HCT116 (cell line): Measurements from ENCODE around the gene DNM2. TPM values are rescaled to one million over a fixed set of nuclear protein-coding genes. Genes with fewer than 3 reads are reported as not detected.

ENCODE experiments used
- ATAC-seq: fragments of 200-7000 bp; cut with Tn5 transposase; 2 replicates; pipeline ENCODE4 v1.9.1; 2020; ENCODE audit warnings: mild to moderate bottlenecking, moderate library complexity
- BruUV-seq: library from RNA; stranded (reverse); fragments of 400-500 nt; replicated peaks from 2 replicates; lab custom pipeline; 2021; lab: Mats Ljungman, UMichigan
- CTCF ChIA-PET: fragments of 300-600 bp; sonication (Branson Sonifier 250); formaldehyde crosslinking; loops from one replicate; lab custom pipeline; 2021; ENCODE audit warnings: antibody characterized with exemption; lab: Charles Lee
- POLR2A ChIA-PET: fragments of 300-600, 350-600 bp; sonication (Branson Sonifier 250); formaldehyde crosslinking; loops from one replicate; lab custom pipeline; 2021; ENCODE audit warnings: antibody characterized with exemption; lab: Charles Lee
- RAD21 ChIA-PET, 2 experiments: fragments of 300-600 bp; sonication (Branson Sonifier 250); formaldehyde crosslinking; loops; one replicate each; lab custom pipeline; 2023; ENCODE audit warnings: low total read pairs in 2 of 2; ENCODE audit not compliant: uncharacterized antibody in 2 of 2, unreplicated experiment in 2 of 2, low non-redundant PET in 1 of 2; lab: Charles Lee
- DNase-seq: peaks from one replicate; pipeline ENCODE4 v3.0.0-alpha.2; 2010; ENCODE audit warnings: low read depth, low spot score
- H2AFZ ChIP-seq: fragments of 200-600 bp; shearing (Covaris generic), sonication (generic); 2 replicates; pipeline ENCODE4 v1.6.1; 2017; ENCODE audit warnings: low read depth, mixed run types, mixed read lengths, antibody characterized with exemption, low read length; ENCODE audit not compliant: poor library complexity, severe bottlenecking
- H3K27ac ChIP-seq: 2 replicates; pipeline ENCODE4 v1.5.1; 2012; ENCODE audit warnings: low read depth, low read length
- H3K27me3 ChIP-seq: fragments of 200-600 bp; sonication (generic); 2 replicates; pipeline ENCODE4 v1.6.1; 2016; ENCODE audit warnings: mixed run types, low read length, mixed read lengths; ENCODE audit not compliant: insufficient read depth
- H3K36me3 ChIP-seq, 2 experiments: fragments of 200-500 bp in 1 of 2; fragments of 200-600 bp in 1 of 2; sonication (Bioruptor generic) in 1 of 2; sonication (generic) in 1 of 2; 2 replicates each; pipeline versions ENCODE4 v1.5.1 to v1.6.1; 2014 to 2016; ENCODE audit warnings: low read length in 2 of 2, inconsistent platforms in 1 of 2, mixed read lengths in 1 of 2, mixed run types in 1 of 2; ENCODE audit not compliant: insufficient read depth in 2 of 2, control insufficient read depth in 1 of 2
- H3K4me1 ChIP-seq, 2 experiments: fragments of 200-600 bp in 1 of 2; sonication (generic) in 1 of 2; 2 replicates each; pipeline versions ENCODE4 v1.5.1 to v1.6.1; 2012 to 2017; ENCODE audit warnings: low read length in 2 of 2, inconsistent platforms in 1 of 2, mild to moderate bottlenecking in 1 of 2, mixed read lengths in 1 of 2, mixed run types in 1 of 2, moderate library complexity in 1 of 2; ENCODE audit not compliant: insufficient read depth in 2 of 2, control insufficient read depth in 1 of 2
- H3K4me2 ChIP-seq: fragments of 200-600 bp; sonication (generic); 2 replicates; pipeline ENCODE4 v1.6.1; 2017; ENCODE audit warnings: mixed run types, low read length, mixed read lengths
- H3K4me3 ChIP-seq, 2 experiments: fragments of 200-600 bp in 1 of 2; sonication (generic) in 1 of 2; replicated peaks in 1 of 2; 2 replicates each; pipeline ENCODE4 v1.5.1; 2011 to 2016; ENCODE audit warnings: low read length in 2 of 2, control low read depth in 1 of 2, low read depth in 1 of 2, mild to moderate bottlenecking in 1 of 2, mixed read lengths in 1 of 2, mixed run types in 1 of 2
- H3K79me2 ChIP-seq: fragments of 200-600 bp; sonication (generic); 2 replicates; pipeline ENCODE4 v1.6.1; 2017; ENCODE audit warnings: mild to moderate bottlenecking, mixed run types, low read length, moderate library complexity, mixed read lengths; ENCODE audit not compliant: insufficient read depth
- H3K9ac ChIP-seq: fragments of 200-600 bp; sonication (generic); 2 replicates; pipeline ENCODE4 v1.6.1; 2016; ENCODE audit warnings: low read length, mixed read lengths
- H3K9me2 ChIP-seq: fragments of 200-600 bp; sonication (generic), shearing (Covaris generic); 2 replicates; pipeline ENCODE4 v1.6.1; 2017; ENCODE audit warnings: mixed run types, mild to moderate bottlenecking, moderate library complexity; ENCODE audit not compliant: insufficient read depth
- H3K9me3 ChIP-seq, 2 experiments: fragments of 200-500 bp in 1 of 2; fragments of 200-600 bp in 1 of 2; sonication (Bioruptor generic) in 1 of 2; sonication (generic) in 1 of 2; 2 replicates each; pipeline ENCODE4 v1.6.1; 2014 to 2017; ENCODE audit warnings: low read length in 2 of 2, mixed read lengths in 2 of 2, inconsistent platforms in 1 of 2, low read depth in 1 of 2, mild to moderate bottlenecking in 1 of 2, mixed run types in 1 of 2, moderate library complexity in 1 of 2; ENCODE audit not compliant: control insufficient read depth in 1 of 2, insufficient read depth in 1 of 2
- H4K20me1 ChIP-seq: fragments of 200-600 bp; sonication (generic), shearing (Covaris generic); 2 replicates; pipeline ENCODE4 v1.6.1; 2017; ENCODE audit warnings: mixed run types, mild to moderate bottlenecking, moderate library complexity; ENCODE audit not compliant: insufficient read depth
- CBX3 ChIP-seq: IDR thresholded peaks from 2 replicates; pipeline ENCODE4 v1.6.1; 2012; ENCODE audit warnings: low read depth
- EGR1 ChIP-seq: IDR thresholded peaks from 2 replicates; pipeline ENCODE4 v1.6.1; 2012; ENCODE audit warnings: low read depth
- FOSL1 ChIP-seq: IDR thresholded peaks from 2 replicates; pipeline ENCODE4 v1.6.1; 2012; ENCODE audit warnings: low read depth
- JUND ChIP-seq: IDR thresholded peaks from 2 replicates; pipeline ENCODE4 v1.6.1; 2012
- SIN3A ChIP-seq: IDR thresholded peaks from 2 replicates; pipeline ENCODE4 v1.6.1; 2012; ENCODE audit warnings: low read depth
- TCF7L2 ChIP-seq: IDR thresholded peaks from 2 replicates; pipeline ENCODE4 v1.7.0; 2011; ENCODE audit warnings: borderline replicate concordance, inconsistent platforms; ENCODE audit not compliant: insufficient read depth, insufficient read length; ENCODE audit errors: extremely low read depth
- YY1 ChIP-seq: IDR thresholded peaks from 2 replicates; pipeline ENCODE4 v1.6.1; 2011; ENCODE audit warnings: low read length, low read depth, moderate library complexity, mild to moderate bottlenecking; ENCODE audit not compliant: insufficient replicate concordance; ENCODE audit errors: extremely low read depth
- ZBTB33 ChIP-seq: IDR thresholded peaks from 2 replicates; pipeline ENCODE4 v1.6.1; 2011; ENCODE audit warnings: mild to moderate bottlenecking, low read length, moderate library complexity; ENCODE audit not compliant: insufficient replicate concordance; ENCODE audit errors: extremely low read depth
- ZFX ChIP-seq: fragments of 450-650 bp; IDR thresholded peaks from 2 replicates; pipeline ENCODE4 v1.6.1; 2017
- intact Hi-C: fragments of 100-400 bp; cut with micrococcal nuclease; formaldehyde crosslinking; loops from 2 replicates; pipeline ENCODE4 v1.10.0; 2022
- total RNA-seq: library from RNA; stranded (reverse); gene quantifications from one replicate; pipeline ENCODE4 v1.2.1, GENCODE V29; 2021; ENCODE audit not compliant: unreplicated experiment
- TF ChIP-seq, protein P1 (sequence below): IDR thresholded peaks from 2 replicates; pipeline ENCODE4 v1.6.1; 2012
- TF ChIP-seq, protein P2 (sequence below): IDR thresholded peaks from 2 replicates; pipeline ENCODE4 v1.6.1; 2012; ENCODE audit warnings: low read depth

The DNM2 gene
- total RNA-seq, 1 experiment from 2014 or later, result 183 TPM

DNA sequence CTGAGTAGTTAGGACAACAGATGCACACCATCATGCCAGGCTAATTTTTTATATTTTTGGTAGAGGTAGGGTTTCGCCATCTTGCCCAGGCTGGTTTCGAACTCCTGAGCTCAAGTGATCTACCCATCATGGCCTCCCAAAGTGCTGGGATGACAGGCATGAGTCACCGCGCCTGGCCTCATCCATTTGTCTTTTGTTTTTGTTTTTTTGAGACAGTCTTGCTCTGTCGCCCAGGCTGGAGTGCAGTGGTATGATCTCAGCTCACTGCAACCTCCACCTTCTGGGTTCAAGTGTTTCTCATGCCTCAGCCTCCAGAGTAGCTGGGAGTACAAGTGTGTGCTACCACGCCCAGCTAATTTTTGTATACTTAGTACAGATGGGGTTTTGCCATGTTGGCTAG lies 57.0 kb downstream of the DNM2 start:
- no peak overlapping the region for H3K4me2 ChIP-seq
- no peak overlapping the region for H3K9ac ChIP-seq
- no TSS peak for BruUV-seq
- H2AFZ ChIP-seq, result no peak overlapping the region
- ChIA-PET RAD21 (no interaction called here), POLR2A (no interaction called here), CTCF (no interaction called here)
- no peak for ATAC-seq
- peaks cover 12% of the 10 kb centered on the region; the same call in 1 of the 2 replicates for H3K79me2 ChIP-seq
- H3K27ac ChIP-seq, result no peak overlapping the region
- DNase-seq, result no peak
- no peaks in the 10 kb centered on the region for H4K20me1 ChIP-seq
- TF ChIP-seq, protein P1, sequence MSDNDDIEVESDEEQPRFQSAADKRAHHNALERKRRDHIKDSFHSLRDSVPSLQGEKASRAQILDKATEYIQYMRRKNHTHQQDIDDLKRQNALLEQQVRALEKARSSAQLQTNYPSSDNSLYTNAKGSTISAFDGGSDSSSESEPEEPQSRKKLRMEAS, result no peak
- TF ChIP-seq CBX3 (no peak), ZFX (no peak), JUND (no peak), ZBTB33 (no peak), TCF7L2 (no peak), EGR1 (no peak), YY1 (no peak), FOSL1 (no peak), SIN3A (no peak)
- TF ChIP-seq, protein P2, sequence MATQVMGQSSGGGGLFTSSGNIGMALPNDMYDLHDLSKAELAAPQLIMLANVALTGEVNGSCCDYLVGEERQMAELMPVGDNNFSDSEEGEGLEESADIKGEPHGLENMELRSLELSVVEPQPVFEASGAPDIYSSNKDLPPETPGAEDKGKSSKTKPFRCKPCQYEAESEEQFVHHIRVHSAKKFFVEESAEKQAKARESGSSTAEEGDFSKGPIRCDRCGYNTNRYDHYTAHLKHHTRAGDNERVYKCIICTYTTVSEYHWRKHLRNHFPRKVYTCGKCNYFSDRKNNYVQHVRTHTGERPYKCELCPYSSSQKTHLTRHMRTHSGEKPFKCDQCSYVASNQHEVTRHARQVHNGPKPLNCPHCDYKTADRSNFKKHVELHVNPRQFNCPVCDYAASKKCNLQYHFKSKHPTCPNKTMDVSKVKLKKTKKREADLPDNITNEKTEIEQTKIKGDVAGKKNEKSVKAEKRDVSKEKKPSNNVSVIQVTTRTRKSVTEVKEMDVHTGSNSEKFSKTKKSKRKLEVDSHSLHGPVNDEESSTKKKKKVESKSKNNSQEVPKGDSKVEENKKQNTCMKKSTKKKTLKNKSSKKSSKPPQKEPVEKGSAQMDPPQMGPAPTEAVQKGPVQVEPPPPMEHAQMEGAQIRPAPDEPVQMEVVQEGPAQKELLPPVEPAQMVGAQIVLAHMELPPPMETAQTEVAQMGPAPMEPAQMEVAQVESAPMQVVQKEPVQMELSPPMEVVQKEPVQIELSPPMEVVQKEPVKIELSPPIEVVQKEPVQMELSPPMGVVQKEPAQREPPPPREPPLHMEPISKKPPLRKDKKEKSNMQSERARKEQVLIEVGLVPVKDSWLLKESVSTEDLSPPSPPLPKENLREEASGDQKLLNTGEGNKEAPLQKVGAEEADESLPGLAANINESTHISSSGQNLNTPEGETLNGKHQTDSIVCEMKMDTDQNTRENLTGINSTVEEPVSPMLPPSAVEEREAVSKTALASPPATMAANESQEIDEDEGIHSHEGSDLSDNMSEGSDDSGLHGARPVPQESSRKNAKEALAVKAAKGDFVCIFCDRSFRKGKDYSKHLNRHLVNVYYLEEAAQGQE, result no peak
- intact Hi-C loops, result no loop called here
- no peaks in the 10 kb centered on the region for H3K9me3 ChIP-seq
- H3K4me1 ChIP-seq, result peaks cover 0 to 8% of the 10 kb centered on the region in 2 experiments; a peak in 3 of 4 replicates
- H3K27me3 ChIP-seq, result no peaks in the 10 kb centered on the region
- H3K9me2 ChIP-seq, result no peaks in the 10 kb centered on the region
- H3K4me3 ChIP-seq, result no peak overlapping the region
- peaks cover 33% of the 10 kb centered on the region in 2 experiments for H3K36me3 ChIP-seq
